H1 (cell line): Measurements from ENCODE around the gene IL9. TPM values are rescaled to one million over a fixed set of nuclear protein-coding genes. Genes with fewer than 3 reads are reported as not detected.

Experiments
- CTCF ChIA-PET: fragments of 300-600 bp; sonication (Branson Sonifier 250); formaldehyde crosslinking; loops from one replicate; lab custom pipeline; 2021; ENCODE audit not compliant: partially characterized antibody; lab: Charles Lee
- POLR2A ChIA-PET: fragments of 300-600 bp; sonication (Branson Sonifier 250); formaldehyde crosslinking; loops from one replicate; lab custom pipeline; 2021; ENCODE audit warnings: inconsistent platforms; ENCODE audit not compliant: partially characterized antibody; lab: Charles Lee
- DNase-seq, 2 experiments: peaks; one replicate each; pipeline versions ENCODE4 v3.0.0 to v3.0.0-alpha.2; 2010 to 2022; ENCODE audit warnings: low spot score in 2 of 2, low read depth in 1 of 2, mixed read lengths in 1 of 2
- FAIRE-seq: peaks from 2 replicates; lab custom pipeline; 2011; peaks lifted over from hg19 to GRCh38; lab: Jason Lieb, UNC
- H2AFZ ChIP-seq: 2 replicates; pipeline ENCODE4 v1.8.1; 2012; ENCODE audit warnings: low read length, inconsistent platforms
- H2AK5ac ChIP-seq: 2 replicates; pipeline ENCODE4 v1.6.1; 2013; ENCODE audit warnings: low read depth, low read length
- H2BK120ac ChIP-seq: replicated peaks from 2 replicates; pipeline ENCODE3; 2013; ENCODE audit warnings: low read depth, low read length, inconsistent platforms
- H2BK12ac ChIP-seq: 2 replicates; pipeline ENCODE4 v1.6.1; 2013; ENCODE audit warnings: low read depth, low read length
- H2BK15ac ChIP-seq: 2 replicates; pipeline ENCODE4 v1.6.1; 2013; ENCODE audit warnings: low read length
- H2BK20ac ChIP-seq: 2 replicates; pipeline ENCODE4 v1.6.1; 2013; ENCODE audit warnings: low read length
- H2BK5ac ChIP-seq: 2 replicates; pipeline ENCODE4 v1.6.1; 2013; ENCODE audit warnings: low read depth, low read length
- H3K14ac ChIP-seq: 2 replicates; pipeline ENCODE4 v1.6.1; 2013; ENCODE audit warnings: inconsistent platforms; ENCODE audit not compliant: insufficient read length
- H3K18ac ChIP-seq: 2 replicates; pipeline ENCODE4 v1.6.1; 2013; ENCODE audit warnings: low read length; ENCODE audit errors: extremely low read depth
- H3K23ac ChIP-seq: 2 replicates; pipeline ENCODE4 v1.6.1; 2013; ENCODE audit warnings: inconsistent platforms; ENCODE audit not compliant: insufficient read length
- H3K23me2 ChIP-seq: 2 replicates; pipeline ENCODE4 v1.6.1; 2013; ENCODE audit warnings: low read depth, low read length
- H3K27ac ChIP-seq: 2 replicates; pipeline ENCODE4 v1.6.1; 2011; ENCODE audit warnings: low read depth, low read length, inconsistent platforms
- H3K27me3 ChIP-seq, 4 experiments: replicated peaks in 1 of 4; 1 replicate in 1 of 4; 2 replicates in 3 of 4; pipeline versions ENCODE4 v1.6.1 to v1.8.1; 2011 to 2013; ENCODE audit warnings: low read length in 3 of 4, mild to moderate bottlenecking in 3 of 4, inconsistent platforms in 2 of 4, mixed read lengths in 2 of 4, moderate library complexity in 1 of 4; ENCODE audit not compliant: control insufficient read depth in 3 of 4, insufficient read depth in 3 of 4; ENCODE audit errors: extremely low read depth in 1 of 4
- H3K36me3 ChIP-seq, 4 experiments: 2 replicates each; pipeline versions ENCODE4 v1.6.1 to v1.8.1; 2011 to 2013; ENCODE audit warnings: mild to moderate bottlenecking in 4 of 4, low read length in 3 of 4, moderate library complexity in 2 of 4, control low read depth in 1 of 4, inconsistent platforms in 1 of 4; ENCODE audit not compliant: insufficient read depth in 4 of 4, control insufficient read depth in 2 of 4
- H3K4ac ChIP-seq: replicated peaks from 2 replicates; pipeline ENCODE3; 2013; ENCODE audit warnings: low read length, low read depth, mixed read lengths, inconsistent platforms; ENCODE audit not compliant: insufficient read length
- H3K4me1 ChIP-seq, 4 experiments: replicated peaks in 1 of 4; 1 replicate in 1 of 4; 2 replicates in 3 of 4; pipeline versions ENCODE4 v1.6.1 to v1.8.1; 2011 to 2013; ENCODE audit warnings: low read length in 3 of 4, inconsistent platforms in 2 of 4, mixed read lengths in 1 of 4; ENCODE audit not compliant: insufficient read depth in 4 of 4, control insufficient read depth in 3 of 4
- H3K4me2 ChIP-seq, 2 experiments: 2 replicates each; pipeline versions ENCODE4 v1.6.1 to v1.8.1; 2011 to 2013; ENCODE audit warnings: low read depth in 2 of 2, low read length in 2 of 2, control low read depth in 1 of 2, inconsistent platforms in 1 of 2, mild to moderate bottlenecking in 1 of 2; ENCODE audit not compliant: insufficient read depth in 1 of 2
- H3K4me3 ChIP-seq, 4 experiments: fragments of 200-600, 300-600 bp in 1 of 4; sonication (generic), shearing (Covaris generic), sonication (Bioruptor Twin) in 1 of 4; 2 replicates each; pipeline versions ENCODE4 v1.5.1 to v1.8.1; 2011 to 2016; ENCODE audit warnings: low read length in 4 of 4, low read depth in 3 of 4, control low read depth in 2 of 4, inconsistent platforms in 2 of 4, mild to moderate bottlenecking in 2 of 4, mixed read lengths in 1 of 4, moderate library complexity in 1 of 4; ENCODE audit not compliant: insufficient read depth in 2 of 4; ENCODE audit errors: extremely low read depth in 1 of 4
- H3K56ac ChIP-seq: replicated peaks from 2 replicates; pipeline ENCODE3; 2013; ENCODE audit warnings: low read depth, mild to moderate bottlenecking, mixed read lengths, low read length, inconsistent platforms; ENCODE audit not compliant: insufficient read length
- H3K79me1 ChIP-seq: 2 replicates; pipeline ENCODE4 v1.6.1; 2013; ENCODE audit warnings: low read depth, low read length, control low read depth
- H3K79me2 ChIP-seq, 2 experiments: 2 replicates each; pipeline versions ENCODE4 v1.6.1 to v1.8.1; 2012 to 2013; ENCODE audit warnings: low read length in 2 of 2, mild to moderate bottlenecking in 2 of 2, inconsistent platforms in 1 of 2; ENCODE audit not compliant: insufficient read depth in 2 of 2, control insufficient read depth in 1 of 2
- H3K9ac ChIP-seq, 4 experiments: replicated peaks in 1 of 4; 1 replicate in 1 of 4; 2 replicates in 3 of 4; pipeline versions ENCODE4 v1.6.1 to v1.8.1; 2011 to 2013; ENCODE audit warnings: low read depth in 3 of 4, low read length in 3 of 4, control low read depth in 2 of 4, mild to moderate bottlenecking in 2 of 4, moderate library complexity in 2 of 4, inconsistent platforms in 1 of 4; ENCODE audit errors: extremely low read depth in 1 of 4
- H3K9me3 ChIP-seq, 2 experiments: 2 replicates each; pipeline versions ENCODE4 v1.6.1 to v1.8.1; 2012 to 2013; ENCODE audit warnings: mild to moderate bottlenecking in 2 of 2, moderate library complexity in 2 of 2, control low read depth in 1 of 2, inconsistent platforms in 1 of 2, low read depth in 1 of 2, low read length in 1 of 2, mixed read lengths in 1 of 2; ENCODE audit not compliant: insufficient read depth in 2 of 2
- H4K20me1 ChIP-seq, 2 experiments: replicated peaks in 1 of 2; 2 replicates each; pipeline versions ENCODE3 to v1.8.1; 2011 to 2013; ENCODE audit warnings: inconsistent platforms in 2 of 2, low read length in 2 of 2, mild to moderate bottlenecking in 1 of 2; ENCODE audit not compliant: insufficient read depth in 2 of 2, control insufficient read depth in 1 of 2
- H4K5ac ChIP-seq: 2 replicates; pipeline ENCODE4 v1.6.1; 2013; ENCODE audit warnings: low read length, low read depth, mixed read lengths, inconsistent platforms; ENCODE audit not compliant: insufficient read length
- H4K8ac ChIP-seq: 2 replicates; pipeline ENCODE4 v1.8.0; 2013; ENCODE audit warnings: mild to moderate bottlenecking, moderate library complexity, low read length, inconsistent platforms; ENCODE audit not compliant: insufficient read depth; ENCODE audit errors: extremely low read depth
- H4K91ac ChIP-seq: replicated peaks from 2 replicates; pipeline ENCODE3; 2013; ENCODE audit warnings: low read length, mixed read lengths, inconsistent platforms; ENCODE audit not compliant: insufficient read length
- SP1 ChIP-seq: IDR thresholded peaks from 2 replicates; pipeline ENCODE4 v1.6.1; 2011; ENCODE audit warnings: low read depth, low read length
- ZNF274 ChIP-seq: IDR thresholded peaks from 2 replicates; pipeline ENCODE4 v1.7.0; 2012; ENCODE audit warnings: low read length, borderline replicate concordance; ENCODE audit errors: extremely low read depth
- polyA plus RNA-seq, 7 experiments: library from polyadenylated mRNA; depleted of rRNA in 3 of 7; stranded (reverse) in 5 of 7; unstranded in 2 of 7; fragments of >200 nt in 5 of 7; fragments of 200-250 nt in 2 of 7; gene quantifications; 1 replicate in 5 of 7; 2 replicates in 1 of 7; 4 replicates in 1 of 7; pipeline versions ENCODE4 v1.2.1 to v1.2.3, GENCODE V29; 2011 to 2013; ENCODE audit warnings: missing spikeins in 2 of 7, mixed read lengths in 2 of 7
- total RNA-seq: library from RNA; stranded (reverse); fragmentation: NEBNext Ultra II Directional; extraction: Animal tissue kit (Norgen Biotek cat#: 25700); gene quantifications from 2 replicates; pipeline ENCODE4 v1.2.1, GENCODE V29; 2021
- TF ChIP-seq, protein P1 (sequence below): IDR thresholded peaks from 2 replicates; pipeline ENCODE4 v1.6.1; 2012; ENCODE audit warnings: inconsistent platforms

Gene IL9
- total and polyA plus RNA-seq, 2 of the 8 experiments (the other 6 are each of a cell fraction or from before 2014, with no cell fraction given), result not detected

DNA sequence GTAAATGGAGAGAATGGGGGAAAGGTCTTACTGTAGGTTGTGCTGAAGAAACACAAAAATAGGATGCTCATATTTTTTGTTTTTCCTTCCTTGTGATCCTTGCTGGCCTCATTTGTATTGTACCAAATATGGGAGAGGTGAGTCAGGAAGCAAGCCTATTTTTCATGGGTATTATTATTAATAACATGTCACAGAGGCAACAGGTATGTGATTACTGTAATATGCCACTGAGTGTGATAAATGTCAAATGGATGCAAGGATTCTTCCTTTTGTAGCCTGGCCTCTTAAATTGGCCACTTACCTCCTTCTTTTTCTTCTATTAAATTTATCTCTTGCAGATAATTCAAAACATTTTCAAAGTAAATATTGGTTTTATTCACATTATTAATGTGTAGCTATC is 48.9 kb upstream of the IL9 start:
- ChIA-PET CTCF (interaction anchor here (0.6 to 2.7 kb wide), 20 partner anchors 8 to 1944 kb away, joined by 3 to 20 read pairs (median 4); partner anchors contain the start of gene TGFBI), POLR2A (no interaction called here)
- Histone ChIP-seq H3K4ac (no peak overlapping the region), H3K79me2 (no peaks in the 10 kb centered on the region), H3K23ac (no peak overlapping the region), H3K4me3 (no peak overlapping the region), H2BK20ac (no peak overlapping the region), H3K9ac (no peak overlapping the region), H3K18ac (no peak overlapping the region), H3K4me1 (peaks cover 0 to 1% (median 0%) of the 10 kb centered on the region in 4 experiments; a peak in 1 of 7 replicates), H3K27me3 (no peaks in the 10 kb centered on the region), H2BK15ac (no peak overlapping the region), H3K56ac (no peak overlapping the region), H4K8ac (no peak overlapping the region), H3K14ac (no peak overlapping the region), H3K36me3 (no peaks in the 10 kb centered on the region), H4K20me1 (no peaks in the 10 kb centered on the region), H4K5ac (no peak overlapping the region), H3K9me3 (no peaks in the 10 kb centered on the region), H3K27ac (no peak overlapping the region), H2BK5ac (no peak overlapping the region), H4K91ac (no peak overlapping the region), H2BK12ac (no peak overlapping the region), H2AFZ (no peak overlapping the region), H3K79me1 (no peaks in the 10 kb centered on the region), H2AK5ac (no peak overlapping the region), H3K4me2 (no peak overlapping the region), H3K23me2 (no peaks in the 10 kb centered on the region), H2BK120ac (no peak overlapping the region)
- no peak for FAIRE-seq
- DNase-seq, result no peak
- TF ChIP-seq SP1 (no peak), ZNF274 (no peak)
- TF ChIP-seq, protein P1, sequence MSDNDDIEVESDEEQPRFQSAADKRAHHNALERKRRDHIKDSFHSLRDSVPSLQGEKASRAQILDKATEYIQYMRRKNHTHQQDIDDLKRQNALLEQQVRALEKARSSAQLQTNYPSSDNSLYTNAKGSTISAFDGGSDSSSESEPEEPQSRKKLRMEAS, result no peak
